HG03558 (cell line): Measurements from ENCODE around the gene PHACTR2.
"Not testable (repeated sequence)": the region's sequence is repeated elsewhere in the genome, so short reads cannot be mapped to it uniquely, and the experiment has no call there.

Source experiments
- ATAC-seq: cut with Tn5 transposase; IDR thresholded peaks from one replicate; pipeline ENCODE4 v1.9.1; 2021; ENCODE audit warnings: moderate number of reproducible peaks; ENCODE audit not compliant: unreplicated experiment; ENCODE audit errors: extremely low read depth

Gene PHACTR2

GRCh38 chr6:143758551-143758950 lies 80.8 kb downstream of the PHACTR2 start:
- no peak for ATAC-seq

- no peak for ATAC-seq
These were observed 81.9 kb downstream of the PHACTR2 start for GRCh38 chr6:143759666-143760065.

GRCh38 chr6:143761074-143761473 lies 83.3 kb downstream of the PHACTR2 start:
- no peak for ATAC-seq

GRCh38 chr6:143762126-143762525 lies 84.4 kb downstream of the PHACTR2 start:
- no peak for ATAC-seq

GRCh38 chr6:143765422-143766184 lies 87.8 kb downstream of the PHACTR2 start:
- no peak for ATAC-seq

- no peak for ATAC-seq
These were observed 88.4 kb downstream of the PHACTR2 start for GRCh38 chr6:143766185-143766553.

- ATAC-seq = no peak
These were observed 89.7 kb downstream of the PHACTR2 start for GRCh38 chr6:143767433-143767832.

GRCh38 chr6:143772116-143773086 lies 94.6 kb downstream of the PHACTR2 start:
- no peak for ATAC-seq

- ATAC-seq = no peak
These were observed 95.9 kb downstream of the PHACTR2 start for GRCh38 chr6:143773506-143774150.

GRCh38 chr6:143774347-143774746 lies 96.6 kb downstream of the PHACTR2 start:
- no peak for ATAC-seq

- ATAC-seq = no peak
These were observed 97.6 kb downstream of the PHACTR2 start for GRCh38 chr6:143775336-143775735.

GRCh38 chr6:143778926-143779325 lies 101.2 kb downstream of the PHACTR2 start:
- ATAC-seq = no peak

- ATAC-seq = no peak
These were observed 104.7 kb downstream of the PHACTR2 start for GRCh38 chr6:143782481-143782880.

- ATAC-seq = no peak
These were observed 105.3 kb downstream of the PHACTR2 start for GRCh38 chr6:143783077-143783476.

GRCh38 chr6:143784316-143784715 lies 106.6 kb downstream of the PHACTR2 start:
- no peak for ATAC-seq

GRCh38 chr6:143786371-143786770 lies 108.6 kb downstream of the PHACTR2 start:
- not testable (repeated sequence) for ATAC-seq

- no peak for ATAC-seq
These were observed 114.9 kb downstream of the PHACTR2 start for GRCh38 chr6:143792402-143793279.

GRCh38 chr6:143793280-143793619 lies 115.5 kb downstream of the PHACTR2 start:
- no peak for ATAC-seq

GRCh38 chr6:143796551-143796950 lies 118.8 kb downstream of the PHACTR2 start:
- not testable (repeated sequence) for ATAC-seq

GRCh38 chr6:143798487-143798886 lies 120.7 kb downstream of the PHACTR2 start:
- not testable (repeated sequence) for ATAC-seq
